DND-41 (cell line): ENCODE results near the gene RAD50.
"Not testable (repeated sequence)": the region's sequence is repeated elsewhere in the genome, so short reads cannot be mapped to it uniquely, and the experiment has no call there.

Experiments
- ATAC-seq: fragments of 200-7000 bp; cut with Tn5 transposase; 3 replicates; pipeline ENCODE4 v1.9.1; 2021; ENCODE audit warnings: low read depth; ENCODE audit not compliant: insufficient read depth
- DNase-seq: peaks from one replicate; pipeline ENCODE4 v3.0.0-alpha.2; 2020
- H2AFZ ChIP-seq: 2 replicates; pipeline ENCODE4 v1.6.0; 2012; ENCODE audit warnings: low read depth, low read length
- H3K27ac ChIP-seq: 2 replicates; pipeline ENCODE4 v1.5.1; 2012; ENCODE audit warnings: low read length, inconsistent platforms
- H3K27me3 ChIP-seq: fragments of 200-600 bp; sonication (generic); 2 replicates; pipeline ENCODE4 v1.6.0; 2012; ENCODE audit warnings: low read length, mild to moderate bottlenecking, inconsistent platforms; ENCODE audit not compliant: insufficient read depth, poor library complexity
- H3K36me3 ChIP-seq: 2 replicates; pipeline ENCODE4 v1.5.1; 2012; ENCODE audit warnings: low read length, inconsistent platforms; ENCODE audit not compliant: insufficient read depth
- H3K4me1 ChIP-seq: 2 replicates; pipeline ENCODE4 v1.5.1; 2012; ENCODE audit warnings: mild to moderate bottlenecking, low read length; ENCODE audit not compliant: insufficient read depth
- H3K4me2 ChIP-seq: 2 replicates; pipeline ENCODE4 v1.6.0; 2012; ENCODE audit warnings: mild to moderate bottlenecking, moderate library complexity, low read length, inconsistent platforms; ENCODE audit not compliant: insufficient read depth
- H3K4me3 ChIP-seq, 2 experiments: fragments of 200-600 bp in 1 of 2; shearing (Covaris generic) in 1 of 2; 2 replicates each; pipeline ENCODE4 v1.5.1; 2012 to 2016; ENCODE audit warnings: inconsistent platforms in 2 of 2, low read length in 2 of 2, mild to moderate bottlenecking in 2 of 2, low read depth in 1 of 2, moderate library complexity in 1 of 2
- H3K79me2 ChIP-seq: 2 replicates; pipeline ENCODE4 v1.6.0; 2012; ENCODE audit warnings: low read length, inconsistent platforms; ENCODE audit not compliant: insufficient read depth
- H3K9ac ChIP-seq: 2 replicates; pipeline ENCODE4 v1.6.0; 2012; ENCODE audit warnings: low read depth, mild to moderate bottlenecking, inconsistent platforms, low read length, moderate library complexity
- H3K9me3 ChIP-seq: 2 replicates; pipeline ENCODE4 v1.5.1; 2012; ENCODE audit warnings: low read length, moderate library complexity, mild to moderate bottlenecking, inconsistent platforms; ENCODE audit not compliant: insufficient read depth, severe bottlenecking
- H4K20me1 ChIP-seq: 2 replicates; pipeline ENCODE4 v1.6.0; 2012; ENCODE audit warnings: low read length; ENCODE audit not compliant: insufficient read depth
- EZH2 ChIP-seq: IDR thresholded peaks from 3 replicates; pipeline ENCODE4 v1.6.1; 2012; ENCODE audit warnings: borderline replicate concordance, low read depth, mild to moderate bottlenecking, moderate library complexity, low read length, inconsistent platforms; ENCODE audit not compliant: severe bottlenecking
- TF ChIP-seq, protein P1 (sequence below): IDR thresholded peaks from 2 replicates; pipeline ENCODE4 v1.5.1; 2012; ENCODE audit warnings: borderline replicate concordance, low read length, moderate library complexity, mild to moderate bottlenecking; ENCODE audit not compliant: poor library complexity, severe bottlenecking; ENCODE audit errors: extremely low read depth

RAD50 gene

GRCh38 chr5:132546108-132546507 lies 10.7 kb upstream of the RAD50 start:
- TF ChIP-seq EZH2: no peak
- TF ChIP-seq, protein P1, sequence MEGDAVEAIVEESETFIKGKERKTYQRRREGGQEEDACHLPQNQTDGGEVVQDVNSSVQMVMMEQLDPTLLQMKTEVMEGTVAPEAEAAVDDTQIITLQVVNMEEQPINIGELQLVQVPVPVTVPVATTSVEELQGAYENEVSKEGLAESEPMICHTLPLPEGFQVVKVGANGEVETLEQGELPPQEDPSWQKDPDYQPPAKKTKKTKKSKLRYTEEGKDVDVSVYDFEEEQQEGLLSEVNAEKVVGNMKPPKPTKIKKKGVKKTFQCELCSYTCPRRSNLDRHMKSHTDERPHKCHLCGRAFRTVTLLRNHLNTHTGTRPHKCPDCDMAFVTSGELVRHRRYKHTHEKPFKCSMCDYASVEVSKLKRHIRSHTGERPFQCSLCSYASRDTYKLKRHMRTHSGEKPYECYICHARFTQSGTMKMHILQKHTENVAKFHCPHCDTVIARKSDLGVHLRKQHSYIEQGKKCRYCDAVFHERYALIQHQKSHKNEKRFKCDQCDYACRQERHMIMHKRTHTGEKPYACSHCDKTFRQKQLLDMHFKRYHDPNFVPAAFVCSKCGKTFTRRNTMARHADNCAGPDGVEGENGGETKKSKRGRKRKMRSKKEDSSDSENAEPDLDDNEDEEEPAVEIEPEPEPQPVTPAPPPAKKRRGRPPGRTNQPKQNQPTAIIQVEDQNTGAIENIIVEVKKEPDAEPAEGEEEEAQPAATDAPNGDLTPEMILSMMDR: no peak
- no peaks in the 10 kb centered on the region for H3K27me3 ChIP-seq
- no peak overlapping the region for H3K27ac ChIP-seq
- H3K9ac ChIP-seq: no peak overlapping the region
- DNase-seq (no peak), ATAC-seq (no peak)
- no peak overlapping the region for H3K4me2 ChIP-seq
- H3K9me3 ChIP-seq: no peaks in the 10 kb centered on the region
- no peak overlapping the region for H3K4me3 ChIP-seq
- H4K20me1 ChIP-seq: no peaks in the 10 kb centered on the region
- no peak overlapping the region for H2AFZ ChIP-seq
- no peaks in the 10 kb centered on the region for H3K36me3 ChIP-seq
- no peaks in the 10 kb centered on the region for H3K79me2 ChIP-seq
- H3K4me1 ChIP-seq: no peaks in the 10 kb centered on the region

GRCh38 chr5:132547269-132547668 lies 9.5 kb upstream of the RAD50 start:
- Histone ChIP-seq H3K4me2 (no peak overlapping the region), H3K27me3 (no peaks in the 10 kb centered on the region)

GRCh38 chr5:132548834-132549233 lies 7.9 kb upstream of the RAD50 start:
- H3K4me2 ChIP-seq, H3K4me3 ChIP-seq, H3K79me2 ChIP-seq, H3K27me3 ChIP-seq, H3K27ac ChIP-seq, H3K9me3 ChIP-seq, DNase-seq, H2AFZ ChIP-seq, H4K20me1 ChIP-seq, H3K9ac ChIP-seq, H3K4me1 ChIP-seq, H3K36me3 ChIP-seq, ATAC-seq: not testable (repeated sequence)

More at GRCh38 chr5:132547269-132547668, 9.5 kb upstream of the RAD50 start:
- H3K4me1 ChIP-seq: no peaks in the 10 kb centered on the region
- no peak overlapping the region for H3K4me3 ChIP-seq
- no peaks in the 10 kb centered on the region for H3K79me2 ChIP-seq
- TF ChIP-seq, protein P1: no peak
- TF ChIP-seq EZH2: no peak
- H3K9me3 ChIP-seq: no peaks in the 10 kb centered on the region
- H4K20me1 ChIP-seq: no peaks in the 10 kb centered on the region
- no peak overlapping the region for H3K9ac ChIP-seq
- H2AFZ ChIP-seq: no peak overlapping the region
- no peak overlapping the region for H3K27ac ChIP-seq
- DNase-seq: no peak
- no peaks in the 10 kb centered on the region for H3K36me3 ChIP-seq
- no peak for ATAC-seq

DNA sequence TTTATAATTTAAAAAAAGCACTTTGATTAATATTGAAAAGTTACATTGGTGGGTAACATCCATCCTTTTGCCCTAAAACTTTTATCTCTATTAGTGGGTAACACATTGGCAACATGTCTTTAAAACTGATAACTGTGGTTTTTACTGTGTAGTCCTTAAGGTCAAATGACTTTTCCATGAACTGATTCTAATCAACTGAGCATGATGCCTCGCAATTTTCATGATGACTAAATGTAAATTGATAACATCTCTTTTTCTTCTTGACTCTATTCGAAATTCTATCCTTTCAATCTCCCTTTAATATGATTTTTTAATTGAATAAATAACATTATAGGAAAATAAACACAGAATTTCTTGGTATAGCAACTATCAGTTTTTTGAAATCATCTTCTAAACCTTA lies 7.2 kb upstream of the RAD50 start:
- Histone ChIP-seq H3K79me2 (no peaks in the 10 kb centered on the region), H3K4me1 (no peaks in the 10 kb centered on the region), H4K20me1 (no peaks in the 10 kb centered on the region), H3K9ac (no peak overlapping the region), H3K9me3 (no peaks in the 10 kb centered on the region), H3K4me3 (no peak overlapping the region), H2AFZ (no peak overlapping the region), H3K36me3 (no peaks in the 10 kb centered on the region), H3K27me3 (no peaks in the 10 kb centered on the region), H3K4me2 (no peak overlapping the region), H3K27ac (no peak overlapping the region)
- DNase-seq (no peak), ATAC-seq (no peak)
- no peak for TF ChIP-seq EZH2
- TF ChIP-seq, protein P1: no peak
